ENCODE data around the gene PPM1E.
"Not testable (repeated sequence)": the region's sequence is repeated elsewhere in the genome, so short reads cannot be mapped to it uniquely, and the experiment has no call there.

Gene PPM1E

GRCh38 chr17:58918884-58919283 is 163.2 kb downstream of the PPM1E start:
- H3K4me3 ChIP-seq (replicated peaks in 1 of 2; ENCODE audit: low read depth in 2 of 2, low read length in 2 of 2): no peak overlapping the region
- TF ChIP-seq CTCF (IDR thresholded peaks at IDR 0.05; ENCODE audit: low read depth, low read length): no peak
- no peak for DNase-seq (ENCODE audit: low read depth in 2 of 2)

GRCh38 chr17:58920773-58921172 is 165.1 kb downstream of the PPM1E start:
- H3K4me3 ChIP-seq (replicated peaks in 1 of 2; ENCODE audit: low read depth in 2 of 2, low read length in 2 of 2): no peak overlapping the region
- DNase-seq (ENCODE audit: low read depth in 2 of 2): no peak
- no peak for TF ChIP-seq CTCF (IDR thresholded peaks at IDR 0.05; ENCODE audit: low read depth, low read length)

- no peak overlapping the region for H3K4me3 ChIP-seq (replicated peaks in 1 of 2; ENCODE audit: low read depth in 2 of 2, low read length in 2 of 2)
- TF ChIP-seq CTCF (IDR thresholded peaks at IDR 0.05; ENCODE audit: low read depth, low read length): no peak
- DNase-seq (ENCODE audit: low read depth in 2 of 2): no peak
These were observed 177.3 kb downstream of the PPM1E start for GRCh38 chr17:58932956-58933355.

GRCh38 chr17:58936295-58936694 is 180.6 kb downstream of the PPM1E start:
- no peak for DNase-seq (ENCODE audit: low read depth in 2 of 2)
- TF ChIP-seq CTCF (IDR thresholded peaks at IDR 0.05; ENCODE audit: low read depth, low read length): no peak
- no peak overlapping the region for H3K4me3 ChIP-seq (replicated peaks in 1 of 2; ENCODE audit: low read depth in 2 of 2, low read length in 2 of 2)

- no peak for TF ChIP-seq CTCF (IDR thresholded peaks at IDR 0.05; ENCODE audit: low read depth, low read length)
- DNase-seq (ENCODE audit: low read depth in 2 of 2): no peak
- no peak overlapping the region for H3K4me3 ChIP-seq (replicated peaks in 1 of 2; ENCODE audit: low read depth in 2 of 2, low read length in 2 of 2)
These were observed 188.5 kb downstream of the PPM1E start for GRCh38 chr17:58944166-58944565.

- no peak overlapping the region for H3K4me3 ChIP-seq (replicated peaks in 1 of 2; ENCODE audit: low read depth in 2 of 2, low read length in 2 of 2)
- TF ChIP-seq CTCF (IDR thresholded peaks at IDR 0.05; ENCODE audit: low read depth, low read length): no peak
- no peak for DNase-seq (ENCODE audit: low read depth in 2 of 2)
These were observed 191.8 kb downstream of the PPM1E start for GRCh38 chr17:58947411-58947810.

GRCh38 chr17:58947824-58948223 is 192.2 kb downstream of the PPM1E start:
- no peak for DNase-seq (ENCODE audit: low read depth in 2 of 2)
- no peak overlapping the region for H3K4me3 ChIP-seq (replicated peaks in 1 of 2; ENCODE audit: low read depth in 2 of 2, low read length in 2 of 2)
- TF ChIP-seq CTCF (IDR thresholded peaks at IDR 0.05; ENCODE audit: low read depth, low read length): no peak

- not testable (repeated sequence) for DNase-seq (ENCODE audit: low read depth in 2 of 2); H3K4me3 ChIP-seq (replicated peaks in 1 of 2; ENCODE audit: low read depth in 2 of 2, low read length in 2 of 2)
These were observed 198.7 kb downstream of the PPM1E start for GRCh38 chr17:58954358-58954757.
